GM18858 (cell line): ENCODE results near the gene GPR176.

Experiments used
- ATAC-seq: cut with Tn5 transposase; IDR thresholded peaks from one replicate; pipeline ENCODE4 v1.9.1; 2021; ENCODE audit not compliant: unreplicated experiment

The GPR176 gene

GRCh38 chr15:39860871-39861270 is 59.2 kb downstream of the GPR176 start:
- no peak for ATAC-seq

GRCh38 chr15:39860200-39860599 is 59.9 kb downstream of the GPR176 start:
- no peak for ATAC-seq

DNA sequence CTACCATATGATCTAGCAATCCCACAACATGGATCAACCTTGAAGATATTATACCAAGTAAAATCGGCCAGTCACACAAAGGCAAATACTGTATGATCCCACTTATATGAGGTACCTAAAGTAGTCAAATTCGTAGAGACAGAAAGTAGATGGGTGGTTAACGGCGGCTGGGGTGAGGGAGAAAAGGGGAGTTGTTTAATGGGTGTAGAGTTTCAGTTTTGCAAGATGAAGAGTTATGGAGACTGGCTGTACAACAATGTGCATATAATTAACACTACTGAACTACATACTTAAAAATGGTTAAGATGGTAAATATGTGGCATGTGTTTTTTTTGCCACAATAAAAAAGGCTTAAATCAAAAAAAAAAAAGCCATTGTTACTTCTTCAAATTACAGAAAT is 60.4 kb downstream of the GPR176 start:
- no peak for ATAC-seq

- ATAC-seq = no peak
These were observed 62.9 kb downstream of the GPR176 start for GRCh38 chr15:39857132-39857531.

DNA sequence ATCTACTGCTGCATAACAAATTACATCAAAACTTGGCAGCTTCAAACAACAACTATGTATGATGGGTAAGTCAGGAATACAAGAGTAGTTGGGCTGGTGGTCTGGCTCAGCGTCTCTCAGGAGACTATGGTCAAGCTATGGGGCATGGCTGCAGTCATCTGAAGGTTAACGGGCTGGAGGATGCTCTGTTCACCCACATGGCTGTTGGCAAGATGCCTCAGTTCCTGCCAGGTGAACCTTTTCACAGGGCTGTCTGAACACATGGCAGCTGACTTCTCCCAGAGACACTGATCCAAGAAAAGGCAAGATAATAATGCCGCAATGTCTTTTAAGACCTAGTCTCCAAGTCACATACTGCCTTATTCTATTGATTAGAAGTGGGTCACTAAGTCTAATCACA is 63.7 kb downstream of the GPR176 start:
- no peak for ATAC-seq

GRCh38 chr15:39855400-39855799 is 64.7 kb downstream of the GPR176 start:
- no peak for ATAC-seq

DNA sequence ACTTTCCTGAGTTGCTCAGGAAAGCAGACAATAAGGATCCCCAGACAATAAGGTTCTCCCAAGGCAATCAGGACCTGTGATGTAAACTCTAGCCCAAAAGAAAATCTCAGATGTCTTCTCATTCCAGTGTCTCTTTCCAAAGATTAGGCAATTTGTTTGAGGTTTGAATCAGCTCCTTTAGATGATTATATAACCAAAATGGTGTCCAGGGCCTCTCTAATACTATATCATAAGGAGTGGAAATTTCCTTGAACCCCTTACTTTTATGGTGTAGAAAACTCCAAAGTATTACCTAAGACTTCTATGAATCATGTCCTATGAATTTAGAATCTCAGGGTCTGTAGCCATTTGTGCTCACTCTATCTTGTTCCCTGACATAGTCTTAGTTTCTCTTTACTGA is 65.9 kb downstream of the GPR176 start:
- ATAC-seq = no peak

GRCh38 chr15:39852250-39852649 is 67.8 kb downstream of the GPR176 start:
- ATAC-seq = no peak

- ATAC-seq = no peak
These were observed 68.5 kb downstream of the GPR176 start for GRCh38 chr15:39851500-39852092.

DNA sequence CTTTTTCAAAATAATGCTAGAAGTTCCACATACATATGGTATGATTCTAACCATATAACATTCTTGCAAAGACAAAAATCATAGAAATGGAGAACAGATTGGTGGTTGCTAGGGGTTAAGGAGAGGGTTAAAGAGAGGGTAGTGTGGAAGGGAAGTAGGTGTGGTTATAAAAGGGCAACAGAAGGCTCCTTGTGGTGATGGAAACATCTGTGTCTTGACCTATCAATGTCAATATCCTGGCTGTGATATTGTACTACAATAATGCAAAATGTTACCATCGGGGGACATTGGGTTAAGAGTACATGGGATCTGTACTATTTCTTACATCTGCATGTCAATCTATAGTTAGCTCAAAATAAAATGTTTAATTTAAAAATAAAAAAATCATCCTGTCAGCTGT is 69.6 kb downstream of the GPR176 start:
- ATAC-seq = no peak

DNA sequence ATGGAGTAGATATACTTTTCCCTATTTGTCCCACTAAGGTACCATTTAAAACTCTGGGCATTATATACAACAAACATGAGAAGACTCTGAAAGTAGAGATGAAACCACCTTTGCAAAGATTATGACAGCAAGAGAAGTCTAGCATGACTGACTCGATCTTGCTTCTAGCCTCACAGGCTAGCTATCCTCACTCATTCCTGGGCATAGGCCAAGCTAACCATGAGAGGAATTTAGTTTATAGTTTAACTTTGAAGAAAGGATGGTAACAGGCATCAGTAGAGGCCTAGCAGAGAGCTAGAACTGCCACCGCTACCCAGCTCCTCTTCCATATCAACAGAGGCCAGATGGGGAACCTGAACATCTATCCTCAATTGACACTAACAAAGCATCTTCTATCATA is 74.0 kb downstream of the GPR176 start:
- no peak for ATAC-seq

DNA sequence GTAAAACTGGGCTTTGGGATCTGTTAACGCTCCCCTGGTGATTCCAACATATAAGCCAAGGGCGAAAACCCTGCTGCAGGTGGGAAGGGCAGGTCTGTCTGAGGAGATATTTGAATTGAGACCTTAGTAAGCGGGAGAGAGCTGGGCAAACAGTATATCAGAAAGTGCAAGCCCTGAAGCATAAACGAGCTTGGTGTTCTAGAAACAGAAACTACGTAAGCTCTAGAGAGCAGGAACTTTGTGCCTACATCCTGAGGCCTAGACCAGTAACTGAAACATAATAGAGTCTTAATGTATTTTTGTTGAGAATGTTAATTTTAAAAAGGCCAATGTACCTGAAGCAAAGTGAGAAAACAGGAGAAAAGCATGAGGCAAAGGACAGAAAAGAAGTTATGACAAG is 74.5 kb downstream of the GPR176 start:
- ATAC-seq = no peak

- no peak for ATAC-seq
These were observed 76.5 kb downstream of the GPR176 start for GRCh38 chr15:39843565-39843964.

GRCh38 chr15:39837454-39837853 is 82.6 kb downstream of the GPR176 start:
- no peak for ATAC-seq

DNA sequence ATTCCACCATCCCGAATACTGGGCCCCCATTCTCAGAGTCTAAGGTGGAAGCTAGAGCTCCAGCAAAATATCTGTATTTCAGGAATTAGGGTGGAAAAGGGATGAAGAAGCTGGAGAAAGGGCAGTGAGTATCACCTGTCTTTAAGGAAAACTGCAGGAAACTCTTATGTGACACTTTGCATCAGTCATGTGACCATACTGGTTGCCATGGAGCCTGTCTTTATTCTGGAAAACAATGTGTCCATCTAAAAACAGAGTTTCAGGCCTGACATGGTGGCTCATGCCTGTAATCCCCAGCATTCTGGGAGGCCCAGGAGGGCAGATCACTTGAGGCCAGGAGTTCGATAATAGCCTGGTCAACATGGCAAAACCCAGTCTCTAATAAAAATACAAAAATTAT is 84.5 kb downstream of the GPR176 start:
- no peak for ATAC-seq

- ATAC-seq = no peak
These were observed 85.8 kb downstream of the GPR176 start for GRCh38 chr15:39834256-39834655.

DNA sequence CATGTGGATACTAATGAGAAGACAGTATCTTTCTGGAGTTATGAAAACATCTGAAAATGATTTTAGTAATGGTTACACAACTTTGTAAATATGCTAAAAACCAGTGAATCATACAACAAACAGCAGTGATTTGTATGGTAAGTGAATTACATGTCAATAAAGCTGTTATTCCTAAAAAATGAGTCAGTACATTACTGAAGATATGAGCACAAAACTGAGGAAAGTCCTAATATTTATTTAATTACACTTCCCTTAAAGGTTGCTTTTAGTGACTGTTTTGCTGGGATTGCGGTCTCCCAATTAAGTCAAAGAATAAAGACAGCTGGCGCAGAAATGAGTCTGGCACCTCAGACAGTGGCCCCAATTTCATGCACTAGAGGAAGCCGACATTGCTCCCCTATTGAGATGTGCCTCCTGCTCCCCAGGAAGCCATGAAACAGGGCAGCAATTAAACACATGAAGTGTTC is 86.5 kb downstream of the GPR176 start:
- no peak for ATAC-seq

- ATAC-seq = no peak
These were observed 89.9 kb downstream of the GPR176 start for GRCh38 chr15:39830166-39830565.

- no peak for ATAC-seq
These were observed 91.6 kb downstream of the GPR176 start for GRCh38 chr15:39828374-39828931.

GRCh38 chr15:39826975-39827374 is 93.1 kb downstream of the GPR176 start:
- ATAC-seq = no peak

GRCh38 chr15:39823634-39824033 is 96.4 kb downstream of the GPR176 start:
- ATAC-seq = no peak

GRCh38 chr15:39820050-39820602 is 99.9 kb downstream of the GPR176 start:
- ATAC-seq = no peak

DNA sequence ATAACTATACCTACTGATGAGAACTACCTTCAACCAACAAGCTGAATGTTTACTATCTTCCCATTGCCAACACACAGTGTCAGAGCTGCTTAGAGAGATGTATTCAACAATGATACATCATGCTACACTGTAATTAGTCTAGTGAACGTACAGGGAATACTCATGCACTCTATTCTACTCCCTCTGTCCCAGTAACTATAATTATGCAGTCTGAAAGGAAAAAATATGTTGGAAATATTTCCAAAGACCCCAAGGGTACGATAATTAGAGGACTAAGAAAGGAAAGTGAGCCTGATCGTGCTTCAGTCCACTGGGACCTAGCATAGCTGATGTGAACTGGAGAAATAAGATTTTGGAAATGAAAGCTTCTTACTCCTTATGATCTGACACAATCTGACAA is 100.5 kb downstream of the GPR176 start:
- no peak for ATAC-seq
